ENCODE results near the gene SRSF8.
"Not testable (repeated sequence)": the region's sequence is repeated elsewhere in the genome, so short reads cannot be mapped to it uniquely, and the experiment has no call there.

The SRSF8 gene

DNA sequence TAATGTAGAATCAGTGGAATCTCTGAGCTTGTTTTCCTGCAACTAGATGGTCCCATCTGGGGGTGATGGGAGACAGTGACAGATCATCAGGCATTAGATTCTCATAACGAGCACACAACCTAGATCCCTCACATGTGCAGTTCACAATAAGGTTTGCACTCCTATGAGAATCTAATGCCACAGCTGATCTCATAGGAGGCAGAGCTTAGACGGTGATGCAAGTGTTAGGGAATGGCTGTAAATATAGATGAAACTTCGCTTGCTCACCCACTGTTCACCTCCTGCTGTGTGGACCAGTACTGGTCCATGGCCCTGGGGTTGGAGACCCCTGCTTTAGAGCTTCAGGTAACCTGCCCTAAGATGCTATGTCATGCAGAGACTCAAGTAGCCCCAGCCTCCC is 44.8 kb downstream of the SRSF8 start:
- H3K79me1 ChIP-seq (ENCODE audit: low read length), result peaks cover 11% of the 10 kb centered on the region
- H3K36me3 ChIP-seq (ENCODE audit: control insufficient read depth in 1 of 2, insufficient read depth in 2 of 2, low read length in 2 of 2), result not testable (repeated sequence)

DNA sequence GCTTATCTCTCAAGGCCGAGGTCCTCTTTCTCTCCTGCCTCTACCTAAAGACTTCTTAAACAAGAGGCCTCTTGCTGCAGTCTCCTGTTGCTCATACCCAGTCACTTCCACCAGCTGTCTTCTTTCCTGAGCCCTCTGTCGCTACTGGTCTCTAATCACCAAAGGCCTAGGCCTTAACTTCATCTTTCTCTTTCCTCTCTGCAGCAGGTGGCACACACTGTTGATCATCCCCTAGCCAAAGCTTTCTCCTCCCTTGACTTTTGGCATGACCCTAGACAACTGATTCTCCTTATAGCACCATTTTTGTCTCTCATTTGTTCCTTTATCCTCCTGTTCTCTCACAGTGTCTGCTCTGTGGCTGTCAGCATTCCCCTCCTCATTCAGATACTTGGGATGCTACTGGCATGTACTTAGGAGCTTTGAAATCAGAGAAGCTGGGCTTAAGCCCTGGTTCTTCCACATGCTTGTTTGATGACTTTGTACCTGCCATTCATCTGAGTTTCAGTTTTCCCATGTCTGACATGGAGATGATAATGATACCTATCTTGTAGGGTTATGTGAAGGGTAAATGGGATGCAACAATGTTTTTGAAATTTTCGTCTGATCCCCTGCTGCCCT is 45.3 kb downstream of the SRSF8 start:
- H3K4me3 ChIP-seq (ENCODE audit: low read depth, low read length), result no peak overlapping the region
- no peak overlapping the region for H3K18ac ChIP-seq (ENCODE audit: low read length)
- WGBS (ENCODE audit: extremely low coverage, insufficient coverage, insufficient read length), result no CpG with 5 or more reads among the region's 3 CpGs
- no peaks in the 10 kb centered on the region for H3K79me2 ChIP-seq (ENCODE audit: control insufficient read depth, insufficient read depth, low read length, poor library complexity)
- peak overlapping the region; percentile 26 for H3K4me2 ChIP-seq (ENCODE audit: low read length)
- H3K4me1 ChIP-seq (ENCODE audit: control insufficient read depth in 1 of 2, insufficient read depth in 2 of 2, low read length in 2 of 2), result peaks cover 13 to 21% of the 10 kb centered on the region in 2 experiments
- peak overlapping the region; percentile 15 for H3K27ac ChIP-seq (ENCODE audit: low read depth, low read length)
- H3K79me1 ChIP-seq (ENCODE audit: low read length), result peaks cover 11% of the 10 kb centered on the region
- H2AK5ac ChIP-seq (ENCODE audit: low read length), result no peak overlapping the region
- H3K36me3 ChIP-seq (ENCODE audit: control insufficient read depth in 1 of 2, insufficient read depth in 2 of 2, low read length in 2 of 2), result peaks cover 4 to 5% of the 10 kb centered on the region in 2 experiments
- H3K4ac ChIP-seq (ENCODE audit: low read depth, low read length), result no peak overlapping the region
- H3K9ac ChIP-seq (ENCODE audit: low read length), result no peak overlapping the region
- no peaks in the 10 kb centered on the region for H3K9me3 ChIP-seq (ENCODE audit: insufficient read depth, low read depth, low read length)
- no peak overlapping the region for H4K8ac ChIP-seq (ENCODE audit: low read depth, low read length)
- H2BK120ac ChIP-seq (ENCODE audit: insufficient read depth, low read length, poor library complexity), result no peak overlapping the region
- H3K23ac ChIP-seq (ENCODE audit: low read length), result no peak overlapping the region
- H2BK5ac ChIP-seq (ENCODE audit: low read depth, low read length, poor library complexity), result no peak overlapping the region
- no peak overlapping the region for H2BK12ac ChIP-seq (ENCODE audit: low read length)
- H4K12ac ChIP-seq (ENCODE audit: low read depth, low read length), result no peak overlapping the region
- no peak overlapping the region for H3K14ac ChIP-seq (ENCODE audit: low read length)
- DNase-seq, result peak; percentile 70 to 90
- H3K27me3 ChIP-seq (ENCODE audit: insufficient read depth, low read length), result no peaks in the 10 kb centered on the region
- H4K91ac ChIP-seq (ENCODE audit: low read depth, low read length), result no peak overlapping the region
- H2AFZ ChIP-seq (ENCODE audit: insufficient read depth, low read length, poor library complexity), result no peak overlapping the region

More for the DNA sequence above, 44.8 kb downstream of the SRSF8 start:
- not testable (repeated sequence) for H3K14ac ChIP-seq (ENCODE audit: low read length); DNase-seq; H2BK5ac ChIP-seq (ENCODE audit: low read depth, low read length, poor library complexity); H3K79me2 ChIP-seq (ENCODE audit: control insufficient read depth, insufficient read depth, low read length, poor library complexity); H4K8ac ChIP-seq (ENCODE audit: low read depth, low read length); H2BK12ac ChIP-seq (ENCODE audit: low read length); H2AFZ ChIP-seq (ENCODE audit: insufficient read depth, low read length, poor library complexity); H3K27me3 ChIP-seq (ENCODE audit: insufficient read depth, low read length); H3K18ac ChIP-seq (ENCODE audit: low read length); H3K9me3 ChIP-seq (ENCODE audit: insufficient read depth, low read depth, low read length); H3K4ac ChIP-seq (ENCODE audit: low read depth, low read length); H3K23ac ChIP-seq (ENCODE audit: low read length); H2AK5ac ChIP-seq (ENCODE audit: low read length); H3K4me3 ChIP-seq (ENCODE audit: low read depth, low read length); H3K9ac ChIP-seq (ENCODE audit: low read length); H4K91ac ChIP-seq (ENCODE audit: low read depth, low read length); H2BK120ac ChIP-seq (ENCODE audit: insufficient read depth, low read length, poor library complexity); H4K12ac ChIP-seq (ENCODE audit: low read depth, low read length); H3K4me2 ChIP-seq (ENCODE audit: low read length)
- Histone ChIP-seq H3K27ac (ENCODE audit: low read depth, low read length) (peak overlapping the region; percentile 15), H3K4me1 (ENCODE audit: control insufficient read depth in 1 of 2, insufficient read depth in 2 of 2, low read length in 2 of 2) (peaks cover 13 to 24% of the 10 kb centered on the region in 2 experiments)
- no CpG with 5 or more reads among the region's 3 CpGs for WGBS (ENCODE audit: extremely low coverage, insufficient coverage, insufficient read length)

GRCh38 chr11:95115597-95115996 is 48.9 kb downstream of the SRSF8 start:
- H3K79me2 ChIP-seq (ENCODE audit: control insufficient read depth, insufficient read depth, low read length, poor library complexity), result peaks cover 2% of the 10 kb centered on the region
- no peak overlapping the region for H2BK120ac ChIP-seq (ENCODE audit: insufficient read depth, low read length, poor library complexity)
- no peak overlapping the region for H3K14ac ChIP-seq (ENCODE audit: low read length)
- H3K9ac ChIP-seq (ENCODE audit: low read length), result no peak overlapping the region
- no peak overlapping the region for H4K91ac ChIP-seq (ENCODE audit: low read depth, low read length)
- no peak overlapping the region for H2AFZ ChIP-seq (ENCODE audit: insufficient read depth, low read length, poor library complexity)
- H3K9me3 ChIP-seq (ENCODE audit: insufficient read depth, low read depth, low read length), result no peaks in the 10 kb centered on the region
- no CpG with 5 or more reads among the region's 1 CpG for WGBS (ENCODE audit: extremely low coverage, insufficient coverage, insufficient read length)
- H3K27ac ChIP-seq (ENCODE audit: low read depth, low read length), result no peak overlapping the region
- H2AK5ac ChIP-seq (ENCODE audit: low read length), result no peak overlapping the region
- no peak overlapping the region for H3K18ac ChIP-seq (ENCODE audit: low read length)
- H4K12ac ChIP-seq (ENCODE audit: low read depth, low read length), result no peak overlapping the region
- DNase-seq, result no peak
- H3K36me3 ChIP-seq (ENCODE audit: control insufficient read depth in 1 of 2, insufficient read depth in 2 of 2, low read length in 2 of 2), result no peaks in the 10 kb centered on the region
- no peak overlapping the region for H2BK12ac ChIP-seq (ENCODE audit: low read length)
- no peak overlapping the region for H3K23ac ChIP-seq (ENCODE audit: low read length)
- H3K4me1 ChIP-seq (ENCODE audit: control insufficient read depth in 1 of 2, insufficient read depth in 2 of 2, low read length in 2 of 2), result peaks cover 0 to 6% of the 10 kb centered on the region in 2 experiments
- H3K27me3 ChIP-seq (ENCODE audit: insufficient read depth, low read length), result no peaks in the 10 kb centered on the region
- H3K79me1 ChIP-seq (ENCODE audit: low read length), result no peaks in the 10 kb centered on the region
- H3K4me2 ChIP-seq (ENCODE audit: low read length), result no peak overlapping the region
- no peak overlapping the region for H3K4ac ChIP-seq (ENCODE audit: low read depth, low read length)
- no peak overlapping the region for H4K8ac ChIP-seq (ENCODE audit: low read depth, low read length)
- H2BK5ac ChIP-seq (ENCODE audit: low read depth, low read length, poor library complexity), result no peak overlapping the region
- H3K4me3 ChIP-seq (ENCODE audit: low read depth, low read length), result no peak overlapping the region

GRCh38 chr11:95119361-95120060 is 52.8 kb downstream of the SRSF8 start:
- no peak overlapping the region for H3K4me2 ChIP-seq (ENCODE audit: low read length)

More at GRCh38 chr11:95119361-95120060, 52.8 kb downstream of the SRSF8 start:
- Histone ChIP-seq H3K36me3 (ENCODE audit: control insufficient read depth in 1 of 2, insufficient read depth in 2 of 2, low read length in 2 of 2) (no peaks in the 10 kb centered on the region), H2BK120ac (ENCODE audit: insufficient read depth, low read length, poor library complexity) (no peak overlapping the region), H2AK5ac (ENCODE audit: low read length) (no peak overlapping the region), H4K12ac (ENCODE audit: low read depth, low read length) (no peak overlapping the region), H2AFZ (ENCODE audit: insufficient read depth, low read length, poor library complexity) (no peak overlapping the region), H2BK12ac (ENCODE audit: low read length) (no peak overlapping the region), H3K79me2 (ENCODE audit: control insufficient read depth, insufficient read depth, low read length, poor library complexity) (peaks cover 2% of the 10 kb centered on the region), H3K14ac (ENCODE audit: low read length) (no peak overlapping the region), H3K23ac (ENCODE audit: low read length) (no peak overlapping the region), H3K27ac (ENCODE audit: low read depth, low read length) (no peak overlapping the region), H3K4me1 (ENCODE audit: control insufficient read depth in 1 of 2, insufficient read depth in 2 of 2, low read length in 2 of 2) (no peaks in the 10 kb centered on the region), H3K4me3 (ENCODE audit: low read depth, low read length) (no peak overlapping the region), H4K8ac (ENCODE audit: low read depth, low read length) (no peak overlapping the region), H3K79me1 (ENCODE audit: low read length) (no peaks in the 10 kb centered on the region), H3K9me3 (ENCODE audit: insufficient read depth, low read depth, low read length) (no peaks in the 10 kb centered on the region), H3K9ac (ENCODE audit: low read length) (no peak overlapping the region), H3K18ac (ENCODE audit: low read length) (no peak overlapping the region), H3K27me3 (ENCODE audit: insufficient read depth, low read length) (no peaks in the 10 kb centered on the region), H2BK5ac (ENCODE audit: low read depth, low read length, poor library complexity) (no peak overlapping the region), H3K4ac (ENCODE audit: low read depth, low read length) (no peak overlapping the region), H4K91ac (ENCODE audit: low read depth, low read length) (no peak overlapping the region)
- no CpG with 5 or more reads among the region's 2 CpGs for WGBS (ENCODE audit: extremely low coverage, insufficient coverage, insufficient read length)
- DNase-seq, result no peak

All from trophoblast cell (in vitro differentiated cells and primary cell).